ENCODE measurements around the gene NEMP1. TPM values are rescaled to one million over a fixed set of nuclear protein-coding genes. Genes with fewer than 3 reads are reported as not detected.
"Not testable (repeated sequence)": the region's sequence is repeated elsewhere in the genome, so short reads cannot be mapped to it uniquely, and the experiment has no call there.

NEMP1 gene
- total RNA-seq, 4 donors from 2014 or later: 4.6 to 11.6 (median 5.7) TPM

DNA sequence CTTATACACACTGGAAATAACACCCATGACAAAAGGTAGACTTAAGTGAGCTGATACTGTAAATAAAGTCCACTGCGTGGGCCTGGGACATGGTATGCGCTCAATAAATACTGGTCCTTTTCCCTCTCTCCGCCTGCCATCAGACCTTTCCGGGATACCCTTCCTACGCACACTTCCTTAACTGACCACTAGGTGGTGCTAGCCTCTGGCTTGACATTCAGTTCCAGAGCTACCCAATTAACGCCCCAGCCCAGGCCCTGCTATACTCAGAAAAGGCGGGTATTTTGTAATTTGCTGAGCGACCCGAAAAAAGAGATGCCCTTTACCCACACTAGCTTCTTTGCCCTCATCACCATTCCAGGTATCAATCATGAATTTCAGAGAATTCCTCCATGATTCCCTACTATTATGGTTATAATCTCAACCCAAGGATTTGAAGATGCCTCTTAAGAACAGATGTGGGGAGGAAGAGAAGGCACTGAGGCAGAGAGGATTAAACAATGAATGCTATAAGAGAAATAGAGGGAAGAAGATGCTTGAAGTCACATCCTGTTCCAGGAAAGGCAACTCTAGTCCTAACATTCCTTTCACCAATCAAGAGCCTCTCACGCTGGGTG lies 45.8 kb upstream of the NEMP1 start:
- peak in 2 of 3 donors; percentile 76 to 91 for DNase-seq
- TF ChIP-seq, protein P1, sequence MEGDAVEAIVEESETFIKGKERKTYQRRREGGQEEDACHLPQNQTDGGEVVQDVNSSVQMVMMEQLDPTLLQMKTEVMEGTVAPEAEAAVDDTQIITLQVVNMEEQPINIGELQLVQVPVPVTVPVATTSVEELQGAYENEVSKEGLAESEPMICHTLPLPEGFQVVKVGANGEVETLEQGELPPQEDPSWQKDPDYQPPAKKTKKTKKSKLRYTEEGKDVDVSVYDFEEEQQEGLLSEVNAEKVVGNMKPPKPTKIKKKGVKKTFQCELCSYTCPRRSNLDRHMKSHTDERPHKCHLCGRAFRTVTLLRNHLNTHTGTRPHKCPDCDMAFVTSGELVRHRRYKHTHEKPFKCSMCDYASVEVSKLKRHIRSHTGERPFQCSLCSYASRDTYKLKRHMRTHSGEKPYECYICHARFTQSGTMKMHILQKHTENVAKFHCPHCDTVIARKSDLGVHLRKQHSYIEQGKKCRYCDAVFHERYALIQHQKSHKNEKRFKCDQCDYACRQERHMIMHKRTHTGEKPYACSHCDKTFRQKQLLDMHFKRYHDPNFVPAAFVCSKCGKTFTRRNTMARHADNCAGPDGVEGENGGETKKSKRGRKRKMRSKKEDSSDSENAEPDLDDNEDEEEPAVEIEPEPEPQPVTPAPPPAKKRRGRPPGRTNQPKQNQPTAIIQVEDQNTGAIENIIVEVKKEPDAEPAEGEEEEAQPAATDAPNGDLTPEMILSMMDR (IDR thresholded peaks at IDR 0.05): peak; percentile 82 to 98 (median 96)
- TF ChIP-seq POLR2A (IDR thresholded peaks at IDR 0.05): no peak
- no peak overlapping the region for H3K27ac ChIP-seq
- no peak overlapping the region for H3K4me3 ChIP-seq
- no peaks in the 10 kb centered on the region for H3K27me3 ChIP-seq
- no peaks in the 10 kb centered on the region for H3K9me3 ChIP-seq
- no peaks in the 10 kb centered on the region for H3K36me3 ChIP-seq
- H3K4me1 ChIP-seq: peaks cover 0 to 12% (median 9%) of the 10 kb centered on the region in 4 donors

DNA sequence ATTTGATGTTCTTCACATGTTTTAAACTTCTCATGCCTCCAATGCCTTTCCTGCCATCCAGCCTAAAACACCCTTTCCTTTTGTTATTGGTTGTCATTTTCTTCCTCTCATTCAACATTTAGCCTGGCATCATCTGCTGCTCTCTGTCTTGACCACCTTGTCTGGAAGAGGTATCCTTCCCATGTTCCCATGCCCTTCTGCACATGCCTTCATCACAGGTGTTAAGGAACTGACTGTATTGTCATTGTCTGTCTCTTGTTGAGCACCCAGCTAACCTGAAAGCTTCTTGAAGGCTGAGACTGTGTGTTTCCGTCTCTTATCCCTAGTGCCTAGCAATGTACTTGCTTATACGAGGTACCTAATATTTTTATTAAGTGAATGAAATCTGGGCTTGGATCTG lies 45.2 kb upstream of the NEMP1 start:
- no peaks in the 10 kb centered on the region for H3K9me3 ChIP-seq
- no peak for TF ChIP-seq POLR2A (IDR thresholded peaks at IDR 0.05)
- TF ChIP-seq, protein P1 (IDR thresholded peaks at IDR 0.05): no peak
- no peak overlapping the region for H3K4me3 ChIP-seq
- H3K27ac ChIP-seq: no peak overlapping the region
- H3K27me3 ChIP-seq: no peaks in the 10 kb centered on the region
- H3K36me3 ChIP-seq: no peaks in the 10 kb centered on the region
- no peak for DNase-seq
- H3K4me1 ChIP-seq: peaks cover 0 to 10% (median 7%) of the 10 kb centered on the region in 4 donors

DNA sequence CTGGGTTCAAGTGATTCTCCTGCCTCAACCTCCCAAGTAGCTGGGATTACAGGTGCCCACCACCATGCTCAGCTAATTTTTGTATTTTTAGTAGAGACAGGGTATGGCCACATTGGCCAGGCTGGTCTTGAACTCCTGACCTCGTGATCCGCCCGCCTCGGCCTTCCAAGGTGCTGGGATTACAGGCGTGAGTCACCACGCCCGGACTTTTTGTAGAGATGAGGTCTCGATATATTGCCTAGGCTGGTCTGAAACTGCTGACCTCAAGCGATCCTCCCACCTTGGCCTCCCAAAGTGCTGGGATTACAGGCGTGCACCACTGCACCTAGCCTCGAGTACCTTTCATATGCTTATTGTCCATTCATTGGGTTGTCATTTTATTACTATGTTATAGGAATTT lies 42.1 kb upstream of the NEMP1 start:
- H3K27me3 ChIP-seq, H3K4me3 ChIP-seq, H3K4me1 ChIP-seq, H3K9me3 ChIP-seq, DNase-seq, H3K27ac ChIP-seq, H3K36me3 ChIP-seq: not testable (repeated sequence)

DNA sequence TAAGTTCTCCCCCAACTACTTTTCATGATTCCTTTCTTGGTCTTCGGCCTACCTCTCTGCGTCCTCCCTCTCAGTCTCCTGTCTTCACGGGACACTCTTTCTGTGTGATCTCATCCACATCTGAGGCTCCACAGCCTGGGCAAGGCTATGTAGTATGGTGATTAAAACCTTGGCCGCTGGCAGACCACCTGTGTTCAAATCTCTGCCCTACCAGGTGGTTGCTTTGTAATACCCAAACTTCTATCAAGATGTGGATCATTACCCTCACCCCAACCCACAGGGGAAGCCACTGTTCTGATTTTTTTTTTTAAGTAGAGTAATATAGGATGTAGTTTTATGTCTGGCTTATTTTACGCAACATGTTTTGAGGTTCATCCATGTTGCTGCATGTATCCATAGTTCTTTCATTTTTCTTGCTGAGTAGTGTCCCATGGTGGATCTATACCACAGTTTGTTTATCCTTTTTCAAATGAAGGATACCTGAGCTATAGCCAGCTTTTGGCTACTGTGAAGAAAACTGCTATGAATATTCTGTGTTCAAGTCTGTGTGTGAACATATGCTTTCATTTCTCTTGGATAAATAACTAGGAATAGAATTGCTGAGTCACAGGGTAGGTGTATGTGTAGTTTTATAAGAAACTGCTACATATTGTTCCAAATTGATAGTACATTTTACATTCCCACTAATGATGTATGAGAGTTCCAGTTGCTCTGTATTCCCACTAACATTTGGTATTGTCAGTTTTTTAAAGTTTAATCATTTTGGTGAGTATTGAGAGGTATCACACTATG lies 40.9 kb upstream of the NEMP1 start:
- TF ChIP-seq, protein P1 (IDR thresholded peaks at IDR 0.05): no peak
- TF ChIP-seq POLR2A (IDR thresholded peaks at IDR 0.05): no peak
- H3K27ac ChIP-seq: peak overlapping the region in 1 of 4 donors; percentile 38
- H3K9me3 ChIP-seq: no peaks in the 10 kb centered on the region
- no peak overlapping the region for H3K4me3 ChIP-seq
- no peaks in the 10 kb centered on the region for H3K27me3 ChIP-seq
- no peaks in the 10 kb centered on the region for H3K4me1 ChIP-seq
- no peak for DNase-seq
- H3K36me3 ChIP-seq: no peaks in the 10 kb centered on the region

DNA sequence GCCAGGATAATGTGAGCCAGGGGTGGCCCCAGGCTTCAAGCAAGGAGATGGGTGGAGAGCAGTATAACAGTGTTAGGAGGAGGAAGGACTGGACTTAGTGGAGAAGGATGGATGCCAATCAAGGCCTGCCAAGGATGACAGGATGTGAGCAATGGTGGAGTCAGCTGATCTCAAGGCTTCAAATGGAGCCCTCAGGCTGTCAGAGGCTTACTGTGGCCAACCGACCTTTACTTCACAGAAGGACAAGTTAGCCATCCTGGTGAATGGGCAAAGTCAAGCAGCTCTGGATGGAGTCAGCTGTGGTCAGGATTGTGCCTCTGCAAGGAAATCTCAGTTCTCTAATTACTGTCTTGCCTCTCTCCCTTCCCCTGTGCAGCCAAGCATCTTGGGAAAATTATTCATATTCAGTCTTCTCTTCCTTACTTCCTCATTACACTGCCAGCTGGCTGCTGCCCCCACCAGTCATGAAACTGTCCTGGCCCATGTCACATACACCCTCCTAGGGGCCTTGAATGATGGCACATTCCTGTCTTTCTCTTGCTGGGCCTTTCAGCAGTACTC lies 40.2 kb upstream of the NEMP1 start:
- Histone ChIP-seq H3K9me3 (no peaks in the 10 kb centered on the region), H3K27ac (peak overlapping the region in 1 of 4 donors; percentile 38), H3K4me1 (no peaks in the 10 kb centered on the region), H3K36me3 (no peaks in the 10 kb centered on the region), H3K4me3 (no peak overlapping the region), H3K27me3 (no peaks in the 10 kb centered on the region)
- TF ChIP-seq, protein P1 (IDR thresholded peaks at IDR 0.05): no peak
- TF ChIP-seq POLR2A (IDR thresholded peaks at IDR 0.05): no peak
- DNase-seq: peak in 1 of 3 donors; percentile 45
